Esophagus (tissue), 2 donors: ENCODE results near the gene BCDIN3D. TPM values are rescaled to one million over a fixed set of nuclear protein-coding genes. Genes with fewer than 3 reads are reported as not detected.

Experiments
- H3K27ac ChIP-seq, 2 donors: one replicate each; pipeline ENCODE4 v1.5.1; 2013; ENCODE audit warnings: low read depth in 2 of 2, mild to moderate bottlenecking in 2 of 2, inconsistent platforms in 1 of 2, low read length in 1 of 2, moderate library complexity in 1 of 2
- H3K27me3 ChIP-seq, 2 donors: one replicate each; pipeline ENCODE4 v1.6.1; 2013; ENCODE audit warnings: low read length in 2 of 2, control low read depth in 1 of 2, mild to moderate bottlenecking in 1 of 2; ENCODE audit not compliant: insufficient read depth in 2 of 2, control insufficient read depth in 1 of 2
- H3K36me3 ChIP-seq, 2 donors: one replicate each; pipeline ENCODE4 v1.6.1; 2013; ENCODE audit warnings: low read length in 1 of 2; ENCODE audit not compliant: control insufficient read depth in 2 of 2, insufficient read depth in 2 of 2
- H3K4me1 ChIP-seq, 2 donors: one replicate each; pipeline ENCODE4 v1.6.1; 2013; ENCODE audit warnings: low read length in 1 of 2; ENCODE audit not compliant: control insufficient read depth in 2 of 2, insufficient read depth in 2 of 2
- H3K4me3 ChIP-seq, 2 donors: one replicate each; pipeline ENCODE4 v1.5.1; 2013; ENCODE audit warnings: low read length in 2 of 2, mild to moderate bottlenecking in 2 of 2, low read depth in 1 of 2, moderate library complexity in 1 of 2
- H3K9me3 ChIP-seq, 2 donors: one replicate each; pipeline ENCODE4 v1.6.1; 2013; ENCODE audit warnings: mild to moderate bottlenecking in 2 of 2, low read depth in 1 of 2, low read length in 1 of 2, moderate library complexity in 1 of 2; ENCODE audit not compliant: control insufficient read depth in 2 of 2, insufficient read depth in 1 of 2
- WGBS, 2 donors: extraction: QIAGEN DNeasy Blood & Tissue Kit; methylation state at CpG; one replicate each; pipeline ENCODE4 v1.1.7; 2013; 5-methylcytosine and 5-hydroxymethylcytosine counted together
- polyA plus RNA-seq, 2 donors: library from polyadenylated mRNA; stranded (reverse); fragments of 200-250 nt; gene quantifications; one replicate each; pipeline ENCODE4 v1.2.3, GENCODE V29; 2013
- donor health status: healthy with polysubstance abuse.
- donor health status: Bipolar disorder and iron deficiency.

The BCDIN3D gene
- polyA plus RNA-seq, 2 donors: 2.3 to 2.6 TPM

GRCh38 chr12:49787672-49788071 is 55.2 kb downstream of the BCDIN3D start:
- H3K27ac ChIP-seq: no peak overlapping the region
- no peaks in the 10 kb centered on the region for H3K27me3 ChIP-seq
- 98 to 100% methylated on average over 2 of the region's 2 CpGs for WGBS, 2 donors
- no peaks in the 10 kb centered on the region for H3K9me3 ChIP-seq
- H3K4me3 ChIP-seq: no peak overlapping the region
- no peaks in the 10 kb centered on the region for H3K4me1 ChIP-seq
- no peaks in the 10 kb centered on the region for H3K36me3 ChIP-seq

Other genes starting within 250 kb of the BCDIN3D start
- under 1 TPM; 0.08 to 0.09 TPM for gene FAM186B, start 237.5 kb downstream of the BCDIN3D start, polyA plus RNA-seq
- gene PRPF40B, start 219.5 kb downstream of the BCDIN3D start, polyA plus RNA-seq: 10 to 100 TPM; 10.6 to 19.9 TPM
- gene FMNL3, start 135.7 kb downstream of the BCDIN3D start, polyA plus RNA-seq: 1 to 10 TPM; 1.4 to 1.7 TPM
- 100 to 1,000 TPM; 169 to 252 TPM for gene TMBIM6, start 101.5 kb downstream of the BCDIN3D start, polyA plus RNA-seq
- gene NCKAP5L, start 14.7 kb downstream of the BCDIN3D start, polyA plus RNA-seq: 1 to 10 TPM; 3.1 to 8.4 TPM
- under 1 TPM; 0.36 to 0.39 TPM for gene FAIM2, start 60.8 kb upstream of the BCDIN3D start, polyA plus RNA-seq
- gene AQP2, start 107.6 kb upstream of the BCDIN3D start, polyA plus RNA-seq: not detected
- 10 to 100 TPM in 1 of 2 donors, 1 to 10 TPM in 1; 3.1 to 48.8 TPM for gene AQP5, start 118.8 kb upstream of the BCDIN3D start, polyA plus RNA-seq
- under 1 TPM; 0.02 to 0.08 TPM for gene AQP6, start 129.8 kb upstream of the BCDIN3D start, polyA plus RNA-seq
- 10 to 100 TPM in 1 of 2 donors, 1 to 10 TPM in 1; 6.0 to 16.8 TPM for gene RACGAP1, start 182.4 kb upstream of the BCDIN3D start, polyA plus RNA-seq
- gene ASIC1, start 214.5 kb upstream of the BCDIN3D start, polyA plus RNA-seq: 1 to 10 TPM; 1.4 to 2.1 TPM
- 10 to 100 TPM in 1 of 2 donors, 1 to 10 TPM in 1; 9.8 to 17.8 TPM for gene SMARCD1, start 242.2 kb upstream of the BCDIN3D start, polyA plus RNA-seq